SK-N-SH (cell line): ENCODE data around the gene CSRNP2. TPM values are rescaled to one million over a fixed set of nuclear protein-coding genes. Genes with fewer than 3 reads are reported as not detected.

Experiments
- CTCF ChIA-PET: fragments of 300-600, 350-600 bp; formaldehyde crosslinking; extraction: SDS; loops from one replicate; lab custom pipeline; 2021; lab: Yijun Ruan, JAX
- POLR2A ChIA-PET: fragments of 350-600 bp; sonication (Branson Sonifier 250); formaldehyde crosslinking; extraction: SDS; loops from one replicate; lab custom pipeline; 2020; ENCODE audit warnings: antibody characterized with exemption, inconsistent platforms; lab: Yijun Ruan, JAX
- DNase-seq: peaks from one replicate; pipeline ENCODE4 v3.0.0; 2012
- H2AFZ ChIP-seq: fragments of 200-600 bp; sonication (generic); 2 replicates; pipeline ENCODE4 v1.8.1; 2016; ENCODE audit warnings: antibody characterized with exemption, mild to moderate bottlenecking, low read depth
- H3F3A ChIP-seq: fragments of 200-600 bp; sonication (generic); replicated peaks from 2 replicates; pipeline ENCODE3; 2016; ENCODE audit warnings: antibody characterized with exemption, mild to moderate bottlenecking; ENCODE audit not compliant: insufficient read depth
- H3K27ac ChIP-seq, 2 experiments: fragments of 200-500 bp in 1 of 2; fragments of 200-600 bp in 1 of 2; sonication (Bioruptor generic) in 1 of 2; sonication (generic), shearing (Covaris generic) in 1 of 2; 2 replicates each; pipeline versions ENCODE4 v1.5.1 to v1.6.1; 2014 to 2016; ENCODE audit warnings: low read depth in 2 of 2, inconsistent platforms in 1 of 2, low read length in 1 of 2, mild to moderate bottlenecking in 1 of 2, mixed read lengths in 1 of 2
- H3K27me3 ChIP-seq: fragments of 200-600 bp; sonication (generic), shearing (Covaris generic); 2 replicates; pipeline ENCODE4 v1.6.1; 2016; ENCODE audit warnings: mixed run types; ENCODE audit not compliant: insufficient read depth
- H3K36me3 ChIP-seq, 2 experiments: fragments of 200-500 bp in 1 of 2; fragments of 200-600 bp in 1 of 2; sonication (Bioruptor generic) in 1 of 2; sonication (generic) in 1 of 2; replicated peaks in 1 of 2; 2 replicates each; pipeline versions ENCODE3 to v1.5.1; 2014 to 2016; ENCODE audit warnings: low read length in 1 of 2, mild to moderate bottlenecking in 1 of 2; ENCODE audit not compliant: insufficient read depth in 2 of 2, control insufficient read depth in 1 of 2
- H3K4me1 ChIP-seq, 2 experiments: fragments of 200-500 bp in 1 of 2; fragments of 200-600 bp in 1 of 2; sonication (Bioruptor generic) in 1 of 2; sonication (generic), shearing (Covaris generic) in 1 of 2; 2 replicates each; pipeline versions ENCODE4 v1.5.1 to v1.6.1; 2014 to 2016; ENCODE audit warnings: low read depth in 1 of 2, low read length in 1 of 2, mixed run types in 1 of 2; ENCODE audit not compliant: insufficient read depth in 2 of 2, control insufficient read depth in 1 of 2
- H3K4me2 ChIP-seq: fragments of 200-600 bp; sonication (generic), shearing (Covaris generic); 2 replicates; pipeline ENCODE4 v1.6.1; 2017; ENCODE audit warnings: mixed run types
- H3K4me3 ChIP-seq, 2 experiments: fragments of 200-500 bp in 1 of 2; fragments of 200-600 bp in 1 of 2; sonication (Bioruptor generic) in 1 of 2; sonication (generic), shearing (Covaris generic) in 1 of 2; 2 replicates each; pipeline versions ENCODE4 v1.5.1 to v1.8.1; 2014 to 2016; ENCODE audit warnings: low read depth in 2 of 2, inconsistent platforms in 1 of 2, low read length in 1 of 2, mild to moderate bottlenecking in 1 of 2, mixed read lengths in 1 of 2, moderate library complexity in 1 of 2
- H3K79me2 ChIP-seq: fragments of 200-600 bp; sonication (generic); 2 replicates; pipeline ENCODE4 v1.8.1; 2017; ENCODE audit warnings: mild to moderate bottlenecking; ENCODE audit not compliant: insufficient read depth
- H3K9ac ChIP-seq: fragments of 200-600 bp; sonication (generic); 2 replicates; pipeline ENCODE4 v1.6.1; 2017; ENCODE audit warnings: mixed run types
- H3K9me2 ChIP-seq: fragments of 200-600 bp; sonication (generic); 2 replicates; pipeline ENCODE4 v1.6.1; 2017; ENCODE audit warnings: mixed run types
- H3K9me3 ChIP-seq: fragments of 200-600 bp; sonication (generic); 2 replicates; pipeline ENCODE4 v1.6.1; 2017; ENCODE audit warnings: mixed run types, mild to moderate bottlenecking, moderate library complexity
- H4K20me1 ChIP-seq: fragments of 200-600 bp; sonication (generic); 2 replicates; pipeline ENCODE4 v1.6.1; 2017; ENCODE audit warnings: mild to moderate bottlenecking, mixed run types; ENCODE audit not compliant: insufficient read depth
- CHD2 ChIP-seq: fragments of 150-350 bp; IDR thresholded peaks from 2 replicates; pipeline ENCODE4 v1.6.1; 2018; ENCODE audit warnings: low read length; ENCODE audit not compliant: partially characterized antibody
- FOXM1 ChIP-seq: IDR thresholded peaks from 2 replicates; pipeline ENCODE4 v1.4.0; 2012; ENCODE audit warnings: low read depth, mild to moderate bottlenecking
- GABPA ChIP-seq: IDR thresholded peaks from 2 replicates; pipeline ENCODE4 v1.4.0; 2012; ENCODE audit warnings: low read depth, mild to moderate bottlenecking
- IRF3 ChIP-seq: fragments of 150-350 bp; IDR thresholded peaks from 2 replicates; pipeline ENCODE4 v1.6.1; 2016; ENCODE audit warnings: mild to moderate bottlenecking, low read depth, low read length
- JUND ChIP-seq: IDR thresholded peaks from 2 replicates; pipeline ENCODE4 v1.4.0; 2012
- MEF2A ChIP-seq: IDR thresholded peaks from 2 replicates; pipeline ENCODE4 v1.4.0; 2012; ENCODE audit warnings: low read depth, borderline replicate concordance
- NRF1 ChIP-seq: IDR thresholded peaks from 2 replicates; pipeline ENCODE4 v1.6.1; 2012; ENCODE audit warnings: low read depth, mild to moderate bottlenecking, low read length
- REST ChIP-seq: IDR thresholded peaks from 2 replicates; pipeline ENCODE4 v1.6.1; 2012; ENCODE audit warnings: mild to moderate bottlenecking, low read depth, low read length, moderate library complexity
- RFX5 ChIP-seq: IDR thresholded peaks from 2 replicates; pipeline ENCODE4 v1.6.1; 2012; ENCODE audit warnings: mild to moderate bottlenecking, improper control_type of control experiment, low read length
- TAF1 ChIP-seq: IDR thresholded peaks from 2 replicates; pipeline ENCODE4 v1.6.1; 2012; ENCODE audit warnings: low read depth, mild to moderate bottlenecking, low read length, moderate library complexity, borderline replicate concordance
- YY1 ChIP-seq: IDR thresholded peaks from 2 replicates; pipeline ENCODE4 v1.4.0; 2012; ENCODE audit warnings: low read depth, mild to moderate bottlenecking
- ZBTB33 ChIP-seq: IDR thresholded peaks from 2 replicates; pipeline ENCODE4 v1.4.0; 2012; ENCODE audit warnings: low read depth, borderline replicate concordance
- WGBS: methylation state at CpG from one replicate; pipeline ENCODE4 v1.1.6; 2017; ENCODE audit warnings: low lambda C conversion rate; 5-methylcytosine and 5-hydroxymethylcytosine counted together
- polyA plus RNA-seq, 3 experiments: library from polyadenylated mRNA; depleted of rRNA; stranded (reverse); fragments of >200 nt; gene quantifications; 2 replicates each; pipeline ENCODE4 v1.2.3, GENCODE V29; 2012
- TF ChIP-seq, protein P1 (sequence below): IDR thresholded peaks from 2 replicates; pipeline ENCODE4 v1.4.0; 2012; ENCODE audit warnings: low read depth, borderline replicate concordance
- TF ChIP-seq, protein P2 (sequence below): fragments of 150-350 bp; IDR thresholded peaks from 2 replicates; pipeline ENCODE4 v1.6.1; 2017; ENCODE audit warnings: antibody characterized with exemption, low read length, low read depth, borderline replicate concordance

The CSRNP2 gene
- polyA plus RNA-seq, 1 of the 3 experiments (the other 2 are of a cell fraction), result 18.7 TPM

DNA sequence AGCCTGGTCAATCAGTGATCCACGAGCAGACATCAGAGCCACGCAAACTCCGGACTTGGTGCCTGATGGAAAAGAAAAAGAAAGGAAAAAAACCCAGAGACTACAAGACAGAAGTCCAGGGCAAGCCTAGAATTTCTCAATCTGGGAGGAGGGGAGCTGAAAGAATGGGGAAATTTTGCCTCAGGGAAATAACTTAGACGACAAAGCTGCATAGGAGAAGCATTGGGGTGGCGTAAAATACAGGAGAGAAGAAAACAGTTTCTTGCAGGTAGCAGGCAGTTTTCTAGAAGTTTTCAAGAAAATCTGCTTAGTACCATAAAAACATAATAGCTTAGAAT, 54.6 kb downstream of the CSRNP2 start:
- Histone ChIP-seq H3K9me3 (no peaks in the 10 kb centered on the region), H3K4me3 (no peak overlapping the region), H3K79me2 (peaks cover 24% of the 10 kb centered on the region), H3K9ac (no peak overlapping the region), H3K4me2 (no peak overlapping the region), H3K9me2 (no peaks in the 10 kb centered on the region), H3K36me3 (no peaks in the 10 kb centered on the region), H3F3A (no peaks in the 10 kb centered on the region), H3K4me1 (peaks cover 0 to 4% of the 10 kb centered on the region in 2 experiments; a peak in 2 of 4 replicates), H3K27me3 (no peaks in the 10 kb centered on the region), H3K27ac (no peak overlapping the region), H4K20me1 (no peaks in the 10 kb centered on the region), H2AFZ (no peak overlapping the region; the same call in 1 of the 2 replicates)
- POLR2A ChIA-PET, result interaction anchor here (0.6 kb wide), 1 partner anchor 265 kb away, joined by 3 read pairs; the partner anchor contains the start of gene ATF1
- WGBS, result 64% methylated on average over 5 of the region's 5 CpGs
- CTCF ChIA-PET, result interaction anchor here (0.9 to 2.5 kb wide), 6 partner anchors 12 to 264 kb away, joined by 3 to 11 read pairs (median 4); partner anchors contain the start of gene ATF1
- TF ChIP-seq GABPA (no peak), ZBTB33 (no peak), REST (no peak), NRF1 (no peak), IRF3 (no peak), TAF1 (no peak), MEF2A (no peak), RFX5 (no peak), JUND (no peak), CHD2 (no peak), FOXM1 (no peak), YY1 (no peak)
- TF ChIP-seq, protein P1, sequence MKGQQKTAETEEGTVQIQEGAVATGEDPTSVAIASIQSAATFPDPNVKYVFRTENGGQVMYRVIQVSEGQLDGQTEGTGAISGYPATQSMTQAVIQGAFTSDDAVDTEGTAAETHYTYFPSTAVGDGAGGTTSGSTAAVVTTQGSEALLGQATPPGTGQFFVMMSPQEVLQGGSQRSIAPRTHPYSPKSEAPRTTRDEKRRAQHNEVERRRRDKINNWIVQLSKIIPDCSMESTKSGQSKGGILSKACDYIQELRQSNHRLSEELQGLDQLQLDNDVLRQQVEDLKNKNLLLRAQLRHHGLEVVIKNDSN, result no peak
- TF ChIP-seq, protein P2, sequence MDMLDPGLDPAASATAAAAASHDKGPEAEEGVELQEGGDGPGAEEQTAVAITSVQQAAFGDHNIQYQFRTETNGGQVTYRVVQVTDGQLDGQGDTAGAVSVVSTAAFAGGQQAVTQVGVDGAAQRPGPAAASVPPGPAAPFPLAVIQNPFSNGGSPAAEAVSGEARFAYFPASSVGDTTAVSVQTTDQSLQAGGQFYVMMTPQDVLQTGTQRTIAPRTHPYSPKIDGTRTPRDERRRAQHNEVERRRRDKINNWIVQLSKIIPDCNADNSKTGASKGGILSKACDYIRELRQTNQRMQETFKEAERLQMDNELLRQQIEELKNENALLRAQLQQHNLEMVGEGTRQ, result no peak
- no peak for DNase-seq
